Liver (tissue), 9 donors: ENCODE results near the gene TTC12. TPM values are rescaled to one million over a fixed set of nuclear protein-coding genes. Genes with fewer than 3 reads are reported as not detected.

Source experiments
- DNase-seq: peaks from one replicate; pipeline ENCODE4 v3.0.0-alpha.2; 2017; ENCODE audit warnings: low spot score
- H3K27ac ChIP-seq, 2 donors: one replicate each; pipeline ENCODE4 v1.7.0; 2013; ENCODE audit warnings: inconsistent platforms in 2 of 2, low read length in 2 of 2, control low read depth in 1 of 2, low read depth in 1 of 2, mild to moderate bottlenecking in 1 of 2
- H3K27me3 ChIP-seq, 4 donors: one replicate each; pipeline versions ENCODE4 v1.6.1 to v1.7.0; 2013; ENCODE audit warnings: low read length in 3 of 4, inconsistent platforms in 1 of 4, mild to moderate bottlenecking in 1 of 4, moderate library complexity in 1 of 4; ENCODE audit not compliant: control insufficient read depth in 4 of 4, insufficient read depth in 4 of 4
- H3K36me3 ChIP-seq, 4 donors: one replicate each; pipeline versions ENCODE4 v1.6.1 to v1.7.0; 2013; ENCODE audit warnings: low read length in 3 of 4, mild to moderate bottlenecking in 3 of 4, low read depth in 1 of 4, moderate library complexity in 1 of 4; ENCODE audit not compliant: control insufficient read depth in 4 of 4, insufficient read depth in 3 of 4
- H3K4me1 ChIP-seq, 4 donors: one replicate each; pipeline versions ENCODE4 v1.6.1 to v1.7.0; 2013; ENCODE audit warnings: low read length in 3 of 4, mild to moderate bottlenecking in 3 of 4, moderate library complexity in 1 of 4; ENCODE audit not compliant: control insufficient read depth in 4 of 4, insufficient read depth in 4 of 4
- H3K4me3 ChIP-seq, 3 donors: one replicate each; pipeline versions ENCODE4 v1.6.1 to v1.7.0; 2013; ENCODE audit warnings: low read length in 3 of 3, control low read depth in 1 of 3, low read depth in 1 of 3, mild to moderate bottlenecking in 1 of 3
- H3K9ac ChIP-seq, 2 donors: one replicate each; pipeline ENCODE4 v1.7.0; 2013; ENCODE audit warnings: low read length in 2 of 2, mild to moderate bottlenecking in 2 of 2, moderate library complexity in 2 of 2, control low read depth in 1 of 2, low read depth in 1 of 2
- H3K9me3 ChIP-seq, 4 donors: one replicate each; pipeline versions ENCODE4 v1.6.1 to v1.7.0; 2013; ENCODE audit warnings: low read length in 3 of 4; ENCODE audit not compliant: control insufficient read depth in 4 of 4
- ATF3 ChIP-seq: IDR thresholded peaks from 2 replicates; pipeline ENCODE4 v1.6.1; 2016; ENCODE audit warnings: antibody characterized with exemption
- EGR1 ChIP-seq, 2 donors: IDR thresholded peaks; 2 replicates each; pipeline ENCODE4 v1.6.1; 2016 to 2018; ENCODE audit warnings: antibody characterized with exemption in 2 of 2, low read depth in 2 of 2
- GABPA ChIP-seq, 2 donors: IDR thresholded peaks in 1 of 2; conservative IDR thresholded peaks in 1 of 2; 2 replicates each; pipeline ENCODE4 v1.6.1; 2016; ENCODE audit warnings: antibody characterized with exemption in 2 of 2, mild to moderate bottlenecking in 1 of 2, moderate library complexity in 1 of 2
- HNF4G ChIP-seq: IDR thresholded peaks from 2 replicates; pipeline ENCODE4 v1.6.1; 2016; ENCODE audit warnings: antibody characterized with exemption
- JUND ChIP-seq, 2 donors: IDR thresholded peaks; 2 replicates each; pipeline ENCODE4 v1.6.1; 2016; ENCODE audit warnings: antibody characterized with exemption in 2 of 2
- NR2F2 ChIP-seq: IDR thresholded peaks from 2 replicates; pipeline ENCODE4 v1.6.1; 2016; ENCODE audit warnings: antibody characterized with exemption
- RXRA ChIP-seq, 2 donors: IDR thresholded peaks; 2 replicates each; pipeline ENCODE4 v1.6.1; 2017 to 2018; ENCODE audit warnings: antibody characterized with exemption in 2 of 2, mild to moderate bottlenecking in 1 of 2
- SP1 ChIP-seq: IDR thresholded peaks from 2 replicates; pipeline ENCODE4 v1.6.1; 2018; ENCODE audit warnings: antibody characterized with exemption, mild to moderate bottlenecking
- TAF1 ChIP-seq: conservative IDR thresholded peaks from 2 replicates; pipeline ENCODE4 v1.6.1; 2016; ENCODE audit warnings: antibody characterized with exemption, mild to moderate bottlenecking
- YY1 ChIP-seq: IDR thresholded peaks from 2 replicates; pipeline ENCODE4 v1.6.1; 2016; ENCODE audit warnings: antibody characterized with exemption, mild to moderate bottlenecking
- WGBS: extraction: QIAGEN DNeasy Blood & Tissue Kit; methylation state at CpG from one replicate; pipeline ENCODE4 v1.1.7; 2013; 5-methylcytosine and 5-hydroxymethylcytosine counted together
- polyA plus RNA-seq, 2 donors: library from polyadenylated mRNA; stranded (reverse) in 1 of 2; unstranded in 1 of 2; fragments of 200-250 nt in 1 of 2; fragments of >200 nt in 1 of 2; fragmentation: Nextera tagmentation in 1 of 2; extraction: Ambion mirVana in 1 of 2; gene quantifications; one replicate each; pipeline versions ENCODE4 v1.2.1 to v1.2.3, GENCODE V29; 2013 to 2015
- total RNA-seq, 2 donors: library from RNA; depleted of rRNA; stranded (reverse); fragments of >200 nt; gene quantifications; one replicate each; pipeline ENCODE4 v1.2.3, GENCODE V29; 2014
- TF ChIP-seq, protein P1 (sequence below): fragments of 150-350 bp; IDR thresholded peaks from 2 replicates; pipeline ENCODE4 v1.5.1; 2017; ENCODE audit warnings: improper control_type of control experiment, low read depth, low read length; ENCODE audit not compliant: missing input control
- TF ChIP-seq, protein P2 (sequence below): IDR thresholded peaks from 2 replicates; pipeline ENCODE4 v1.6.1; 2016; ENCODE audit warnings: antibody characterized with exemption
- donor health status: healthy.
- donor health status: healthy.
- donor health status: healthy.
- donor health status: healthy.
- donor health status: healthy.

TTC12 gene
- total and polyA plus RNA-seq, 4 donors = 2.8 to 9.0 (median 4.3) TPM

- Histone ChIP-seq H3K36me3 (no peaks in the 10 kb centered on the region), H3K9me3 (no peaks in the 10 kb centered on the region), H3K27me3 (no peaks in the 10 kb centered on the region), H3K9ac (no peak overlapping the region), H3K4me3 (no peak overlapping the region), H3K4me1 (no peaks in the 10 kb centered on the region), H3K27ac (no peak overlapping the region)
- no peak for TF ChIP-seq JUND (IDR thresholded peaks at IDR 0.05)
- TF ChIP-seq TAF1 = no peak
- TF ChIP-seq RXRA (IDR thresholded peaks at IDR 0.05) = no peak
- TF ChIP-seq, protein P1, sequence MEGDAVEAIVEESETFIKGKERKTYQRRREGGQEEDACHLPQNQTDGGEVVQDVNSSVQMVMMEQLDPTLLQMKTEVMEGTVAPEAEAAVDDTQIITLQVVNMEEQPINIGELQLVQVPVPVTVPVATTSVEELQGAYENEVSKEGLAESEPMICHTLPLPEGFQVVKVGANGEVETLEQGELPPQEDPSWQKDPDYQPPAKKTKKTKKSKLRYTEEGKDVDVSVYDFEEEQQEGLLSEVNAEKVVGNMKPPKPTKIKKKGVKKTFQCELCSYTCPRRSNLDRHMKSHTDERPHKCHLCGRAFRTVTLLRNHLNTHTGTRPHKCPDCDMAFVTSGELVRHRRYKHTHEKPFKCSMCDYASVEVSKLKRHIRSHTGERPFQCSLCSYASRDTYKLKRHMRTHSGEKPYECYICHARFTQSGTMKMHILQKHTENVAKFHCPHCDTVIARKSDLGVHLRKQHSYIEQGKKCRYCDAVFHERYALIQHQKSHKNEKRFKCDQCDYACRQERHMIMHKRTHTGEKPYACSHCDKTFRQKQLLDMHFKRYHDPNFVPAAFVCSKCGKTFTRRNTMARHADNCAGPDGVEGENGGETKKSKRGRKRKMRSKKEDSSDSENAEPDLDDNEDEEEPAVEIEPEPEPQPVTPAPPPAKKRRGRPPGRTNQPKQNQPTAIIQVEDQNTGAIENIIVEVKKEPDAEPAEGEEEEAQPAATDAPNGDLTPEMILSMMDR = no peak
- no peak for TF ChIP-seq HNF4G
- no peak for TF ChIP-seq SP1
- no peak for TF ChIP-seq GABPA (IDR thresholded peaks at IDR 0.05 in 1 of 2, conservative IDR thresholded peaks at IDR 0.05 in 1 of 2)
- TF ChIP-seq YY1 = no peak
- TF ChIP-seq NR2F2 = no peak
- no peak for TF ChIP-seq EGR1 (IDR thresholded peaks at IDR 0.05; ENCODE audit: low read depth in 2 of 2)
- no peak for TF ChIP-seq ATF3
- WGBS = 86% methylated on average over 7 of the region's 7 CpGs
- no peak for DNase-seq
These were observed 82.8 kb downstream of the TTC12 start for GRCh38 chr11:113397212-113397611.

GRCh38 chr11:113397821-113398220 is 83.4 kb downstream of the TTC12 start:
- H3K27me3 ChIP-seq = no peaks in the 10 kb centered on the region
- no peak overlapping the region for H3K4me3 ChIP-seq
- H3K36me3 ChIP-seq = no peaks in the 10 kb centered on the region
- DNase-seq = no peak
- no peaks in the 10 kb centered on the region for H3K9me3 ChIP-seq
- 92% methylated on average over 4 of the region's 4 CpGs for WGBS
- no peak overlapping the region for H3K27ac ChIP-seq
- H3K9ac ChIP-seq = no peak overlapping the region
- TF ChIP-seq, protein P2, sequence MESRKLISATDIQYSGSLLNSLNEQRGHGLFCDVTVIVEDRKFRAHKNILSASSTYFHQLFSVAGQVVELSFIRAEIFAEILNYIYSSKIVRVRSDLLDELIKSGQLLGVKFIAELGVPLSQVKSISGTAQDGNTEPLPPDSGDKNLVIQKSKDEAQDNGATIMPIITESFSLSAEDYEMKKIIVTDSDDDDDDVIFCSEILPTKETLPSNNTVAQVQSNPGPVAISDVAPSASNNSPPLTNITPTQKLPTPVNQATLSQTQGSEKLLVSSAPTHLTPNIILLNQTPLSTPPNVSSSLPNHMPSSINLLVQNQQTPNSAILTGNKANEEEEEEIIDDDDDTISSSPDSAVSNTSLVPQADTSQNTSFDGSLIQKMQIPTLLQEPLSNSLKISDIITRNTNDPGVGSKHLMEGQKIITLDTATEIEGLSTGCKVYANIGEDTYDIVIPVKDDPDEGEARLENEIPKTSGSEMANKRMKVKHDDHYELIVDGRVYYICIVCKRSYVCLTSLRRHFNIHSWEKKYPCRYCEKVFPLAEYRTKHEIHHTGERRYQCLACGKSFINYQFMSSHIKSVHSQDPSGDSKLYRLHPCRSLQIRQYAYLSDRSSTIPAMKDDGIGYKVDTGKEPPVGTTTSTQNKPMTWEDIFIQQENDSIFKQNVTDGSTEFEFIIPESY = no peak
- TF ChIP-seq HNF4G (no peak), YY1 (no peak), JUND (IDR thresholded peaks at IDR 0.05) (no peak), EGR1 (IDR thresholded peaks at IDR 0.05; ENCODE audit: low read depth in 2 of 2) (no peak), RXRA (IDR thresholded peaks at IDR 0.05) (no peak), SP1 (no peak), TAF1 (no peak)
- TF ChIP-seq, protein P1 = no peak
- H3K4me1 ChIP-seq = no peaks in the 10 kb centered on the region
